K562 (cell line): Measurements from ENCODE around the gene KAZN. TPM values are rescaled to one million over a fixed set of nuclear protein-coding genes. Genes with fewer than 3 reads are reported as not detected.

Experiments used
- MTA1 ChIP-seq: fragments of 450-650 bp; IDR thresholded peaks from 2 replicates; pipeline ENCODE4 v1.6.1; 2017; ENCODE audit warnings: borderline replicate concordance
- RHOXF2B ChIP-seq: fragments of 250-450 bp; sonication (Bioruptor Pico); conservative IDR thresholded peaks from 2 replicates; pipeline ENCODE4 v1.5.1; 2021
- SIN3B ChIP-seq: fragments of 450-650 bp; IDR thresholded peaks from 2 replicates; pipeline ENCODE4 v1.6.1; 2017; ENCODE audit warnings: low read depth, mild to moderate bottlenecking, moderate library complexity
- SRSF1 ChIP-seq: fragments of 200-400 bp; formaldehyde crosslinking; IDR thresholded peaks from 2 replicates; pipeline ENCODE4 v1.6.1; 2017; ENCODE audit warnings: mild to moderate bottlenecking, low read depth, low read length, moderate library complexity
- polyA plus RNA-seq, 8 experiments: library from polyadenylated mRNA; depleted of rRNA in 4 of 8; stranded (reverse) in 5 of 8; unstranded in 3 of 8; fragments of >200 nt; fragmentation: Nextera tagmentation in 2 of 8; fragmentation: Illumina TruSeq in 1 of 8; extraction: Ambion mirVana in 2 of 8; extraction: Trizol in 1 of 8; gene quantifications; 2 replicates each; pipeline versions ENCODE4 v1.2.1 to v1.2.3, GENCODE V29; 2011 to 2014; ENCODE audit warnings: inconsistent platforms in 1 of 8, missing spikeins in 1 of 8
- total RNA-seq, 7 experiments: library from RNA; depleted of rRNA in 6 of 7; stranded (reverse); fragments of >200 nt in 6 of 7; fragmentation: Illumina TruSeq in 2 of 7; extraction: Trizol in 2 of 7; gene quantifications; 2 replicates each; pipeline versions ENCODE4 v1.2.1 to v1.2.3, GENCODE V29; 2011 to 2021; ENCODE audit warnings: low replicate concordance in 1 of 7
- TF ChIP-seq, protein P1 (sequence below), 2 experiments: fragments of 450-650 bp; formaldehyde crosslinking in 1 of 2; IDR thresholded peaks; 2 replicates each; pipeline versions ENCODE4 v1.4.0 to v1.6.1; 2014 to 2020; ENCODE audit warnings: mild to moderate bottlenecking in 2 of 2, borderline replicate concordance in 1 of 2, low read depth in 1 of 2
- TF ChIP-seq, protein P2 (sequence below): fragments of 450-650 bp; IDR thresholded peaks from 2 replicates; pipeline ENCODE4 v1.7.0; 2016; ENCODE audit warnings: borderline replicate concordance
- TF ChIP-seq, protein P3 (sequence below), 3 experiments: IDR thresholded peaks in 2 of 3; conservative IDR thresholded peaks in 1 of 3; 2 replicates each; pipeline ENCODE4 v1.5.1; 2011 to 2012; ENCODE audit warnings: low read length in 3 of 3, mild to moderate bottlenecking in 3 of 3, control low read depth in 2 of 3, improper control_type of control experiment in 1 of 3, inconsistent platforms in 1 of 3, low read depth in 1 of 3, mixed read lengths in 1 of 3, moderate library complexity in 1 of 3; ENCODE audit not compliant: insufficient read depth in 2 of 3
- TF ChIP-seq, protein P4 (sequence below): fragments of 250-450 bp; sonication (Bioruptor Pico); IDR thresholded peaks from 2 replicates; pipeline ENCODE4 v1.5.0; 2020; ENCODE audit warnings: mild to moderate bottlenecking, borderline replicate concordance
- TF ChIP-seq, protein P5 (sequence below): sonication (generic); formaldehyde crosslinking; IDR thresholded peaks from 2 replicates; pipeline ENCODE4 v1.8.0; 2022; ENCODE audit warnings: missing genetic modification reagents, mild to moderate bottlenecking, moderate library complexity, borderline replicate concordance
- TF ChIP-seq, protein P6 (sequence below): fragments of 250-450 bp; sonication (Bioruptor Pico); IDR thresholded peaks from 2 replicates; pipeline ENCODE4 v1.9.0; 2021; ENCODE audit warnings: mild to moderate bottlenecking

Gene KAZN
- total and polyA plus RNA-seq, 9 of the 15 experiments (the other 6 are each of a cell fraction or from before 2014, with no cell fraction given): 2.1 to 21.6 (median 5.4) TPM

DNA sequence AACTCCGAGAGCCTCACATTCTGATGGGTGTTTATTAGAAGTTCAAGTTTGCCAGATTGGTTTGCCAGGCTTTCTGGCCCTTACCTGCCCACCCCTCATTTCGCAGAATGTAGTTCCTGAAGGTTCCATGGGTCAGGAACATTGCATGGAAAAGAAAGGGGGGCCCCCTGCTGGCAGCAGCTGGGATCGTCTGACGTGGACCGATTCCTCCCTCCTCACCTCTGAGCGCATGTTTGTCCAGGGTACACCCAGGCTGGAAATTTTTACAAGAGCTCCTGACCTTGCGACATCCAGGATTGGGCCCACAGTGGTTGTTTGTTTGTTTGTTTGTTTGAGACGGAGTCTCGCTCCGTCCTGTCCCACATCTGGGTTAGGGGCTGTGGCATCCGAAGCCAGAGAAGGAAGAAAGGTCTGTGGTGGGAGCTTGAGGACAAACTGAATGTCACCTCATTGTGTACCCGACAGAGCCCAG lies 429.1 kb downstream of the KAZN start (continued):
- TF ChIP-seq, protein P1, sequence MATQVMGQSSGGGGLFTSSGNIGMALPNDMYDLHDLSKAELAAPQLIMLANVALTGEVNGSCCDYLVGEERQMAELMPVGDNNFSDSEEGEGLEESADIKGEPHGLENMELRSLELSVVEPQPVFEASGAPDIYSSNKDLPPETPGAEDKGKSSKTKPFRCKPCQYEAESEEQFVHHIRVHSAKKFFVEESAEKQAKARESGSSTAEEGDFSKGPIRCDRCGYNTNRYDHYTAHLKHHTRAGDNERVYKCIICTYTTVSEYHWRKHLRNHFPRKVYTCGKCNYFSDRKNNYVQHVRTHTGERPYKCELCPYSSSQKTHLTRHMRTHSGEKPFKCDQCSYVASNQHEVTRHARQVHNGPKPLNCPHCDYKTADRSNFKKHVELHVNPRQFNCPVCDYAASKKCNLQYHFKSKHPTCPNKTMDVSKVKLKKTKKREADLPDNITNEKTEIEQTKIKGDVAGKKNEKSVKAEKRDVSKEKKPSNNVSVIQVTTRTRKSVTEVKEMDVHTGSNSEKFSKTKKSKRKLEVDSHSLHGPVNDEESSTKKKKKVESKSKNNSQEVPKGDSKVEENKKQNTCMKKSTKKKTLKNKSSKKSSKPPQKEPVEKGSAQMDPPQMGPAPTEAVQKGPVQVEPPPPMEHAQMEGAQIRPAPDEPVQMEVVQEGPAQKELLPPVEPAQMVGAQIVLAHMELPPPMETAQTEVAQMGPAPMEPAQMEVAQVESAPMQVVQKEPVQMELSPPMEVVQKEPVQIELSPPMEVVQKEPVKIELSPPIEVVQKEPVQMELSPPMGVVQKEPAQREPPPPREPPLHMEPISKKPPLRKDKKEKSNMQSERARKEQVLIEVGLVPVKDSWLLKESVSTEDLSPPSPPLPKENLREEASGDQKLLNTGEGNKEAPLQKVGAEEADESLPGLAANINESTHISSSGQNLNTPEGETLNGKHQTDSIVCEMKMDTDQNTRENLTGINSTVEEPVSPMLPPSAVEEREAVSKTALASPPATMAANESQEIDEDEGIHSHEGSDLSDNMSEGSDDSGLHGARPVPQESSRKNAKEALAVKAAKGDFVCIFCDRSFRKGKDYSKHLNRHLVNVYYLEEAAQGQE (IDR thresholded peaks at IDR 0.05; ENCODE audit: borderline replicate concordance): peak; percentile 88
- TF ChIP-seq, protein P1 (CRISPR knock-in tag; IDR thresholded peaks at IDR 0.05; ENCODE audit: low read depth): no peak
- TF ChIP-seq SRSF1 (no peak), SIN3B (no peak), RHOXF2B (CRISPR knock-in tag) (no peak), MTA1 (no peak)
- TF ChIP-seq, protein P2, sequence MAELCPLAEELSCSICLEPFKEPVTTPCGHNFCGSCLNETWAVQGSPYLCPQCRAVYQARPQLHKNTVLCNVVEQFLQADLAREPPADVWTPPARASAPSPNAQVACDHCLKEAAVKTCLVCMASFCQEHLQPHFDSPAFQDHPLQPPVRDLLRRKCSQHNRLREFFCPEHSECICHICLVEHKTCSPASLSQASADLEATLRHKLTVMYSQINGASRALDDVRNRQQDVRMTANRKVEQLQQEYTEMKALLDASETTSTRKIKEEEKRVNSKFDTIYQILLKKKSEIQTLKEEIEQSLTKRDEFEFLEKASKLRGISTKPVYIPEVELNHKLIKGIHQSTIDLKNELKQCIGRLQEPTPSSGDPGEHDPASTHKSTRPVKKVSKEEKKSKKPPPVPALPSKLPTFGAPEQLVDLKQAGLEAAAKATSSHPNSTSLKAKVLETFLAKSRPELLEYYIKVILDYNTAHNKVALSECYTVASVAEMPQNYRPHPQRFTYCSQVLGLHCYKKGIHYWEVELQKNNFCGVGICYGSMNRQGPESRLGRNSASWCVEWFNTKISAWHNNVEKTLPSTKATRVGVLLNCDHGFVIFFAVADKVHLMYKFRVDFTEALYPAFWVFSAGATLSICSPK: no peak
- TF ChIP-seq, protein P3, sequence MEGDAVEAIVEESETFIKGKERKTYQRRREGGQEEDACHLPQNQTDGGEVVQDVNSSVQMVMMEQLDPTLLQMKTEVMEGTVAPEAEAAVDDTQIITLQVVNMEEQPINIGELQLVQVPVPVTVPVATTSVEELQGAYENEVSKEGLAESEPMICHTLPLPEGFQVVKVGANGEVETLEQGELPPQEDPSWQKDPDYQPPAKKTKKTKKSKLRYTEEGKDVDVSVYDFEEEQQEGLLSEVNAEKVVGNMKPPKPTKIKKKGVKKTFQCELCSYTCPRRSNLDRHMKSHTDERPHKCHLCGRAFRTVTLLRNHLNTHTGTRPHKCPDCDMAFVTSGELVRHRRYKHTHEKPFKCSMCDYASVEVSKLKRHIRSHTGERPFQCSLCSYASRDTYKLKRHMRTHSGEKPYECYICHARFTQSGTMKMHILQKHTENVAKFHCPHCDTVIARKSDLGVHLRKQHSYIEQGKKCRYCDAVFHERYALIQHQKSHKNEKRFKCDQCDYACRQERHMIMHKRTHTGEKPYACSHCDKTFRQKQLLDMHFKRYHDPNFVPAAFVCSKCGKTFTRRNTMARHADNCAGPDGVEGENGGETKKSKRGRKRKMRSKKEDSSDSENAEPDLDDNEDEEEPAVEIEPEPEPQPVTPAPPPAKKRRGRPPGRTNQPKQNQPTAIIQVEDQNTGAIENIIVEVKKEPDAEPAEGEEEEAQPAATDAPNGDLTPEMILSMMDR (IDR thresholded peaks at IDR 0.05 in 2 of 3, conservative IDR thresholded peaks at IDR 0.05 in 1 of 3; ENCODE audit: insufficient read depth in 2 of 3, low read depth in 1 of 3, low read length in 3 of 3): peak; percentile 82 to 96 (median 96)
- TF ChIP-seq, protein P4, sequence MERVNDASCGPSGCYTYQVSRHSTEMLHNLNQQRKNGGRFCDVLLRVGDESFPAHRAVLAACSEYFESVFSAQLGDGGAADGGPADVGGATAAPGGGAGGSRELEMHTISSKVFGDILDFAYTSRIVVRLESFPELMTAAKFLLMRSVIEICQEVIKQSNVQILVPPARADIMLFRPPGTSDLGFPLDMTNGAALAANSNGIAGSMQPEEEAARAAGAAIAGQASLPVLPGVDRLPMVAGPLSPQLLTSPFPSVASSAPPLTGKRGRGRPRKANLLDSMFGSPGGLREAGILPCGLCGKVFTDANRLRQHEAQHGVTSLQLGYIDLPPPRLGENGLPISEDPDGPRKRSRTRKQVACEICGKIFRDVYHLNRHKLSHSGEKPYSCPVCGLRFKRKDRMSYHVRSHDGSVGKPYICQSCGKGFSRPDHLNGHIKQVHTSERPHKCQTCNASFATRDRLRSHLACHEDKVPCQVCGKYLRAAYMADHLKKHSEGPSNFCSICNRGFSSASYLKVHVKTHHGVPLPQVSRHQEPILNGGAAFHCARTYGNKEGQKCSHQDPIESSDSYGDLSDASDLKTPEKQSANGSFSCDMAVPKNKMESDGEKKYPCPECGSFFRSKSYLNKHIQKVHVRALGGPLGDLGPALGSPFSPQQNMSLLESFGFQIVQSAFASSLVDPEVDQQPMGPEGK (CRISPR knock-in tag): no peak
- TF ChIP-seq, protein P5, sequence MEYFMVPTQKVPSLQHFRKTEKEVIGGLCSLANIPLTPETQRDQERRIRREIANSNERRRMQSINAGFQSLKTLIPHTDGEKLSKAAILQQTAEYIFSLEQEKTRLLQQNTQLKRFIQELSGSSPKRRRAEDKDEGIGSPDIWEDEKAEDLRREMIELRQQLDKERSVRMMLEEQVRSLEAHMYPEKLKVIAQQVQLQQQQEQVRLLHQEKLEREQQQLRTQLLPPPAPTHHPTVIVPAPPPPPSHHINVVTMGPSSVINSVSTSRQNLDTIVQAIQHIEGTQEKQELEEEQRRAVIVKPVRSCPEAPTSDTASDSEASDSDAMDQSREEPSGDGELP (CRISPR knock-in tag): 0 out of 2 replicates have a peak, but pooled peaks have one; percentile 37
- TF ChIP-seq, protein P6, sequence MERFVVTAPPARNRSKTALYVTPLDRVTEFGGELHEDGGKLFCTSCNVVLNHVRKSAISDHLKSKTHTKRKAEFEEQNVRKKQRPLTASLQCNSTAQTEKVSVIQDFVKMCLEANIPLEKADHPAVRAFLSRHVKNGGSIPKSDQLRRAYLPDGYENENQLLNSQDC (CRISPR knock-in tag): no peak
